ENCODE results near the gene NFATC3. TPM values are rescaled to one million over a fixed set of nuclear protein-coding genes. Genes with fewer than 3 reads are reported as not detected.
A peak's percentile ranks its signal among the peaks of the same experiment; 100 is the strongest.

NFATC3 gene
- total RNA-seq, 2 experiments from 2014 or later = 84.8 to 94.4 TPM

DNA sequence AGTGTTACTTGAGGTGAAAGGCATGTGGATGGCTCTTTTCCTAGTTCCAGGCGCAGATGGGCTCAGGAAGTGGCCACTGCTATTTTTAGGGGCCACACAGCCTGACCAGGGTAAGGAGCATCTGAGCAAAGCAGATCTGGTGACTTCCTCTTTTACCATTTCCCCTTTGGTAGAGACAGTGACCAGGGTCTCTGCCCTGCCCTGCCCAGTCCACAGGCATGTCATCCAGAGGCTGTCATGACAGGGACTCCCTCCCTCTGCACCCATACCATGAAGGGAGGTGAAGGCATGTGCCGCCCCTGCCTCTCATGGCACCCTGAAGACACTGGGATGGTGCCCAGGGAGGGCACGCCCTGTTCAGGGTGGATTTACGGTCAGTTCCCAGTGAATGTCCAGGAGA, 162.2 kb downstream of the NFATC3 start:
- Histone ChIP-seq H3K36me3 (ENCODE audit: insufficient read depth, low read length) (peaks cover 3% of the 10 kb centered on the region), H3K4me1 (ENCODE audit: insufficient read depth, low read length) (peaks cover 29% of the 10 kb centered on the region), H3K27me3 (ENCODE audit: control insufficient read depth in 1 of 2, insufficient read depth in 2 of 2, low read length in 2 of 2) (no peaks in the 10 kb centered on the region), H3K9me3 (ENCODE audit: control insufficient read depth in 1 of 2, insufficient read depth in 1 of 2, low read length in 2 of 2) (no peaks in the 10 kb centered on the region), H3K27ac (ENCODE audit: low read depth in 1 of 2, low read length in 2 of 2) (no peak overlapping the region), H3K4me3 (ENCODE audit: low read length) (no peak overlapping the region)
- no peaks in the 10 kb centered on the region for H3K27me3 Mint-ChIP-seq
- no peak overlapping the region for H3K4me3 Mint-ChIP-seq
- ChIA-PET CTCF (no interaction called here), POLR2A (interaction anchor here (1.7 kb wide), 1 partner anchor 17 kb away, joined by 5 read pairs; the partner anchor contains the start of gene SLC7A6)
- TF ChIP-seq, protein P1, sequence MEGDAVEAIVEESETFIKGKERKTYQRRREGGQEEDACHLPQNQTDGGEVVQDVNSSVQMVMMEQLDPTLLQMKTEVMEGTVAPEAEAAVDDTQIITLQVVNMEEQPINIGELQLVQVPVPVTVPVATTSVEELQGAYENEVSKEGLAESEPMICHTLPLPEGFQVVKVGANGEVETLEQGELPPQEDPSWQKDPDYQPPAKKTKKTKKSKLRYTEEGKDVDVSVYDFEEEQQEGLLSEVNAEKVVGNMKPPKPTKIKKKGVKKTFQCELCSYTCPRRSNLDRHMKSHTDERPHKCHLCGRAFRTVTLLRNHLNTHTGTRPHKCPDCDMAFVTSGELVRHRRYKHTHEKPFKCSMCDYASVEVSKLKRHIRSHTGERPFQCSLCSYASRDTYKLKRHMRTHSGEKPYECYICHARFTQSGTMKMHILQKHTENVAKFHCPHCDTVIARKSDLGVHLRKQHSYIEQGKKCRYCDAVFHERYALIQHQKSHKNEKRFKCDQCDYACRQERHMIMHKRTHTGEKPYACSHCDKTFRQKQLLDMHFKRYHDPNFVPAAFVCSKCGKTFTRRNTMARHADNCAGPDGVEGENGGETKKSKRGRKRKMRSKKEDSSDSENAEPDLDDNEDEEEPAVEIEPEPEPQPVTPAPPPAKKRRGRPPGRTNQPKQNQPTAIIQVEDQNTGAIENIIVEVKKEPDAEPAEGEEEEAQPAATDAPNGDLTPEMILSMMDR (IDR thresholded peaks at IDR 0.05) = no peak
- peak in 2 of 14 experiments; percentile 1 to 40 for DNase-seq
- intact Hi-C loops (cut with DNase I, micrococcal nuclease) = loop anchor here in 1 of 2 experiments (10.0 kb wide), 1 partner anchor 197 kb away; the partner anchor contains the start of gene SMPD3
- no peak overlapping the region for H3K27ac Mint-ChIP-seq
- no peak for ATAC-seq (ENCODE audit: poor library complexity)
- H3K4me1 Mint-ChIP-seq (ENCODE audit: low read depth) = peaks cover 17% of the 10 kb centered on the region
- peaks cover 26% of the 10 kb centered on the region for H3K36me3 Mint-ChIP-seq (ENCODE audit: low read depth)
- H3K9me3 Mint-ChIP-seq = no peaks in the 10 kb centered on the region

DNA sequence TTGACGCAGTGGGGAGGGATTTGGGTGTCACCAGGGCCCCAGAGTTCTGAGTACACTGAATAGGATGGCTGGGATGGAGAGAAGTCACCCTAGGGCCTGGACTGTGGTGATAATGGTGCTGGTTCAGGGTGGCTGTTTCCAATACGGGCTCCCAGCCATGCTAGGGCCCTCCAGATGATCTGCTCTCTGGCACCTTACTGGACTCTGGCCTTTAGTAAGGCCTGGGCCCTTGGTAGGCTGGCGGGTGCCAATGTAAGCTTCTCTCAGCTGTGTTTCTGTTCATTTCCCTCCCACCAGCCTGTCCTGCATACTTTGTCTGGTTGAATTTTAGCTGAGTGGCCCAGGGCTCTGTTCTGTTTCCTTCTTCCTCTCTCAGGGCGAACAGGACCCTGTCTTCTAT, 162.8 kb downstream of the NFATC3 start:
- Histone ChIP-seq H3K36me3 (ENCODE audit: insufficient read depth, low read length) (peaks cover 8% of the 10 kb centered on the region), H3K27me3 (ENCODE audit: control insufficient read depth in 1 of 2, insufficient read depth in 2 of 2, low read length in 2 of 2) (no peaks in the 10 kb centered on the region), H3K27ac (ENCODE audit: low read depth in 1 of 2, low read length in 2 of 2) (no peak overlapping the region), H3K4me1 (ENCODE audit: insufficient read depth, low read length) (peaks cover 29% of the 10 kb centered on the region), H3K4me3 (ENCODE audit: low read length) (no peak overlapping the region), H3K9me3 (ENCODE audit: control insufficient read depth in 1 of 2, insufficient read depth in 1 of 2, low read length in 2 of 2) (no peaks in the 10 kb centered on the region)
- H3K27ac Mint-ChIP-seq = no peak overlapping the region
- DNase-seq (no peak), ATAC-seq (ENCODE audit: poor library complexity) (no peak)
- intact Hi-C loops (cut with DNase I, micrococcal nuclease) = loop anchor here in 1 of 2 experiments (10.0 kb wide), 1 partner anchor 197 kb away; the partner anchor contains the start of gene SMPD3
- ChIA-PET POLR2A (interaction anchor here (0.6 kb wide), 1 partner anchor 625 kb away, joined by 3 read pairs; no protein-coding TSS in a partner anchor), CTCF (no interaction called here)
- peak overlapping the region; percentile 48 for H3K4me3 Mint-ChIP-seq
- no peaks in the 10 kb centered on the region for H3K9me3 Mint-ChIP-seq
- H3K27me3 Mint-ChIP-seq = no peaks in the 10 kb centered on the region
- TF ChIP-seq, protein P1 (IDR thresholded peaks at IDR 0.05) = no peak
- peaks cover 27% of the 10 kb centered on the region for H3K36me3 Mint-ChIP-seq (ENCODE audit: low read depth)
- peaks cover 17% of the 10 kb centered on the region for H3K4me1 Mint-ChIP-seq (ENCODE audit: low read depth)

DNA sequence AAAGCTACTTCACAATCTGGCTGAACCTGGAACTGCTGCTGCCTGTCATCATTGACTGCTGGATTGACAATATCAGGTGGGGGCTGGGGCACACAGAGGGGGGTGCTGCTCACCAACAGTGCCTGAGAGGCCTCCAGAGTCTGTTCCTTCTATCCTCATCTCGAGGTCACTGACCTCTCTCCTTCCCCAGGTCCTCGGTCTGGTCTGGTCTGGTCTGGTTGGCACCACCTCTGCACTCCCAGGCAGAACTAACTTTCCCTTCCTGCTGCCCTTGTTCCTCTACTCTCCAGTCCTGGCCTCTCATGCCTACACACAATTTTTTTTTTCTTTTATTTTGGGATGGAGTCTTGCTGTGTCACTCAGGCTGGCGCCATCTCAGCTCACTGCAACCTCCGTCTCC, 164.2 kb downstream of the NFATC3 start:
- H3K27me3 ChIP-seq (ENCODE audit: control insufficient read depth in 1 of 2, insufficient read depth in 2 of 2, low read length in 2 of 2) = no peaks in the 10 kb centered on the region
- H3K27ac ChIP-seq (ENCODE audit: low read depth in 1 of 2, low read length in 2 of 2) = no peak overlapping the region
- no peak overlapping the region for H3K4me3 ChIP-seq (ENCODE audit: low read length)
- intact Hi-C loops (cut with DNase I, micrococcal nuclease) = loop anchor here in 1 of 2 experiments (10.0 kb wide), 1 partner anchor 195 kb away; the partner anchor contains the start of gene SMPD3
- CTCF ChIA-PET = no interaction called here
- H3K36me3 ChIP-seq (ENCODE audit: insufficient read depth, low read length) = peaks cover 18% of the 10 kb centered on the region
- H3K4me1 ChIP-seq (ENCODE audit: insufficient read depth, low read length) = peaks cover 26% of the 10 kb centered on the region
- peaks cover 17% of the 10 kb centered on the region for H3K4me1 Mint-ChIP-seq (ENCODE audit: low read depth)
- POLR2A ChIA-PET = interaction anchor here (0.9 kb wide), 1 partner anchor 51 kb away, joined by 3 read pairs; no protein-coding TSS in a partner anchor
- ATAC-seq (ENCODE audit: poor library complexity) (no peak), DNase-seq (no peak)
- no peak overlapping the region for H3K4me3 Mint-ChIP-seq
- peaks cover 27% of the 10 kb centered on the region for H3K36me3 Mint-ChIP-seq (ENCODE audit: low read depth)
- H3K9me3 ChIP-seq (ENCODE audit: control insufficient read depth in 1 of 2, insufficient read depth in 1 of 2, low read length in 2 of 2) = no peaks in the 10 kb centered on the region
- no peaks in the 10 kb centered on the region for H3K27me3 Mint-ChIP-seq
- TF ChIP-seq, protein P1 (IDR thresholded peaks at IDR 0.05) = no peak
- no peak overlapping the region for H3K27ac Mint-ChIP-seq
- H3K9me3 Mint-ChIP-seq = no peaks in the 10 kb centered on the region
